ENCODE data around the gene ASAP2.
"Not testable (repeated sequence)": the region's sequence is repeated elsewhere in the genome, so short reads cannot be mapped to it uniquely, and the experiment has no call there.

The ASAP2 gene

GRCh38 chr2:9212661-9213411 is 6.2 kb downstream of the ASAP2 start:
- no peak for DNase-seq

DNA sequence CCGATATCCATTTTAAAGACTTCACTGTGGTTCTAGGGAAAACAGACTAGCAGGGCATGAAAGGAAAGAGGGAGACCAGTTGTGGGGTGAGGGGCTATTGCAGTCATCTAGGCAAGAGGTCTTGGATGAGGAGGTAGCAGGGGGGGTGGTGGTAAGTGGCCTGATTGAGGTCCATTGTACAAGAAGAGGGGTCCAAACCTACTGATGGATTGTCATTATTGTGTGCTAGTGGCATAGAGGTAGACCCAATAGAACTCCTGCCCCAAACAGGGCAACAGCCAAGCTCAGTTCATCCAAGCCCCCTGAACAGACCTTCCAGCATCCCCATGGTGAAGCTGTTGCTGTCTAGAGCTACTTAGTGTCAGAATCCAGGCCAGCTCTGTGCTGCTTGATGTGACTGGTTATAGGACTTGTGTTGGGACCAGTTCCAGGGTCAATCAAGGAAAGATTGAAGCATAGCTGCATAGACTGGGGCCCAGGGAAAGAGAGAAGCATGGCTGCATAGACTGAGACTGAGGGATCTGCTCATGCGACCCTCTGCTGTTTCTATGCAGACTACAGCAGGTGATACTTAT is 7.0 kb downstream of the ASAP2 start:
- no peak for DNase-seq

DNA sequence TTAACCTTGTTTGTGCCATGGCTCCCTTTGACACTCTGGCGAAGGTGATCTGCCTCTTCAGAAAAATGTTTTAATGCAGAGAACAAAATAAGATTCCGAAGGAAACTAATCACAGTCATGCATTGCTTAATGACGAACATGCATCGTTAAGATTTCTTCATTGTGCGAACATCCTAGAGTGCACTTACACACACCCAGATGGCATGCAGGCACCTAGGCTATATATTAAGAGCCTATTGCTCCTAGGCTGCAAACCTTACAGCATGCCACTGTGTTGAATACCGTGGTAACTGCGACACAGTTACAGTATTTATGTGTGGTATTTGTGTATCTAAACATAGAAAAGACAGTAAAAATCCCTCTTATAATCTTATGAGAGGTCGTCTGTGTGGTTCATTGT is 8.3 kb downstream of the ASAP2 start:
- DNase-seq, result no peak

GRCh38 chr2:9215680-9216079 is 9.1 kb downstream of the ASAP2 start:
- no peak for DNase-seq

DNA sequence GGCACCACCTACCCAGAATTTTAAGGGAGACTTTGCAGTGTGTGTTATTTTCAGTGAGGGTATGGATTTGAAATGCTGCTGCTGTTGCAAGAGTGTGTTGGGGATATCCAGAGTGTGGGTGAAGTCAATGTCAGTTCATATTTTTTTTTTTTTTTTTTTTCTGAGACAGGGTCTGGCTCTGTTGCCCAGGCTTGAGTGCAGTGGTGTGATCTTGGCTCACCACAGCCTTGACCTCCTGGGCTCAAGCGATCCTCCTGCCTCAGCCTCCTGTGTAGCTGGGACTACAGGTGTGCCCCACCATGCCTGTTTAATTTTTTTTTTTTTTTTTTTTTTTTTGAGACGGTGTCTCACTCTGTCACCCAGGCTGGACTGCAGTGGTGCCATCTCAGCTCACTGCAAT is 9.5 kb downstream of the ASAP2 start:
- DNase-seq, result not testable (repeated sequence)

- DNase-seq, result no peak
Measured at GRCh38 chr2:9217838-9218770, 11.5 kb downstream of the ASAP2 start.

GRCh38 chr2:9219027-9219445 is 12.4 kb downstream of the ASAP2 start:
- DNase-seq, result no peak

DNA sequence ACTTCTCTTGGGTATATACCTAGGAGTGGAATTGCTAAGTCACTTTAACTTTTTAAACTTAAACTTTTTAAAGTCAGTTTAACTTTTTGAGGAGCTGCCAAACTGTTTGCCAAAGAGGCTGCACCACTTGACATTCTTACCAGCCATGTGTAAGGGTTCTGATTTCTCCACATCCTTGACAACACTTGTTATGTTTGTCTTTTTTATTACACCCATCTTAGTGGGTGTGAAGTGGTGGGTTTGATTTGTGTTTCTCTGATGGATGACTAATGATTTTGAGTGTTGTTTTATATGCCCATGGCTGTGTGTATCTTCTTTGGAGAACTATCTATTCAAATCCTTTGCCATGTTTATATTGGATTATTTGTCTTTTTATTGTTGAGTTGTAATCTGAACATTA is 13.6 kb downstream of the ASAP2 start:
- DNase-seq, result no peak

DNA sequence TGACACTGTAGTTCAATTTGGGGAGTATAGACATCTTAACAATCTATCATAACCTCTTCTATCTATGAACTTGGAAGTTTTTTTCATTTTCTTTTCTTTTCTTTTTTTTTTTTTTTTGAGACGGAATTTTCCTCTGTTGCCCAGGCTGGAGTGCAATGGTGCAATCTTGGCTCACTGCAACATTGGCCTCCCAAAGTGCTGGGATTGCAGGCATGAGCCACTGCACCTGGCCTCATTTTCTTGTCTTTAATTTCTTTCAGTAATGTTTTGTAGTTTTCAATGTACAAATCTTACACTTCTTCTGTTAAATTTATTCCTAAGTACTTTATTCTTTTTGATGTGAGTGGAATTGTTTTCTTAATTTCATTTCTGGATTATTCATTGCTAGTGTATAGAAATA is 14.6 kb downstream of the ASAP2 start:
- DNase-seq, result no peak

GRCh38 chr2:9222239-9222892 is 15.8 kb downstream of the ASAP2 start:
- no peak for DNase-seq

- no peak for DNase-seq
Measured at GRCh38 chr2:9222893-9223287, 16.3 kb downstream of the ASAP2 start.

- no peak for DNase-seq
Measured at GRCh38 chr2:9225806-9226205, 19.2 kb downstream of the ASAP2 start.

DNA sequence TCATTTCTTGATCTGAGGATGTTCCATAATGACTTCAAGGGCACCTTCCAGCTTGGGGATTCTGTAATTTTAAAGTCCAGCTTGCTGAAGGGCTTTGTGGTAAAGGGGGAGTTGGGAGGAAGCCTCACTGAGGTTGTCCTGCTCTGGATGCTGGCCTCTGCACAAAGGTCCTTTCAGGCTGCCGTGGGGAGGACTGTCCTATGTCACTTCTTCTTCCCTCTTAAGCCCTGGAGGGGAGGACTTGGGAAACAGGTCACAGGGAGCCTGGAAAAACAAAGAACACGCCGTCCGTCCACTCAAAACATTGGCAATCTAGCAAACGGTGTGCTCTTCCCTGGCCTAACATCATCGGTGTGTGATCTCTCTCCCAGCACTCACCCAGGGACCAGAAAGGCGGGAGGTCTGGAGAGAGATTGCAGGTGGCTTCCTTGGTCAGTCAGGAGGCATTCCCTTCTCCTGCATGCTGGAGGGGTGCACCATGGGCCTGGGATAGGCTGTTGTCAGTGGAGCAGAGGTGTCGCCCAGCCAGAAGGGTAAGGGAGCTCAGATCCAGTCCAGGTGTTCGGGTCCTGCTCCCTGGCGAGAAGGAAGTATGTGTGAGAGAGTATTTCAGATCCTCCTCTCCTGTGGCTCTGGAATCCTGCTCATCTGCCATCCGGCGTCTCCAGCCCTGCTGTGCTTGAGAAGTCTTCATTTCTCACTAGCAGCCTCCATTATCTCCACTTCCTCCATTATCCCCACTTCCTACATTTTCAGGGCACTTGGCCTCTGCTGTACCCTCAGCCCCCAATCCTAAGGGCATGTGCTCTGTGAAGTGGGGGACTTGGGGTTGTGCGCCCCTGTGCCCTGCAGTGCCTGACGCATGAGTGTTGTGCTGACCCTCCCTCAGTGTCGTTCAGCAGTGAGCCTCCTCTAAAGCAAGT is 20.1 kb downstream of the ASAP2 start:
- DNase-seq, result no peak

DNA sequence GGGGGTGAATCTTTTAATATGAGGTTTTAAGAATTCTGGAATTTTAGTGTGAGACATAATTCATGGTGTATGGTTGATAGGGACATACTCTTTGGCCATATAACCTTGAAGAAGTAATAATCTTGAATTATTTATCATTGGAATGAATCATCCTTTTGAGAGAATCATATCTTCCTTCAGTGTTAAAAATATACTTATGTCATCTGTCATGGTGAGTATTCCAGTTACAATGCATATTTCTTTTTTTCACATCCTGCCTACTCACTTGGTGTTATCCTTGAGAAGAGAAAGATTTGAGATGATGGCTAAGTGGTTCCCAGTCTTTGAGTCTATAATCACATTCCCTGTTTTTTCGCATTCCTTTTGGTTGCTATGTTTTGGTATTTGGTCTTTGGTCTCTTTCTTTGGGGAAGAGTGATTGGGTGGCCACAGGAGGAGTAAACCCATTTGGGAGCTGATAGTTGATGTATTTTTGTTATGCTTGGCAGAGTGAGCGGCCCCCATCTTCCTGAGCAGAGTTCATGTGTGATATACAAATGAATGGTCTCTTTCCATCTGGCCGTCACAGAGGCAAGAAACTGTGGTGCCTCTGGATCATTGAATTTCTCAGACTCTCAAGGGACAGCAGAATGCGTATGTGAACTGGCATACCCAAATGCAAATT is 21.6 kb downstream of the ASAP2 start:
- peak; percentile 92 for DNase-seq

GRCh38 chr2:9228781-9229469 is 22.3 kb downstream of the ASAP2 start:
- no peak for DNase-seq

DNA sequence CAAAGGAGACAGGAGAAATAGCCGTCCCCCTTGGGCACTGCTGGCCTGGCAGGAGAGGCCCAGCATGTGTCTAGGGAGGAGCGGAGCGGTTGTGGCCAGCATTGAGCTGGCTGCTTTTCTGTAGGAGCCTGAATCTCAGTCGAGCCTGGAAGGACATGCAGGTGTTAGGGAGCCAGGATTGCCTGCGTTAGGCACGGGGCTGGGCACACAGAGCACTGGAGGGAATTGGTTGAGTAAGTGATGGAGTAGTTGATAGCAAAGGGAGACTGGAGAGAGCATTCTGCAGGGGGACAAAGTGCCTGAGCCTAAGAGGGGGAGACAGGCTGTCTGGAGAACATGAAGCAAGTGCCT is 22.8 kb downstream of the ASAP2 start:
- no peak for DNase-seq

- DNase-seq, result no peak
Measured at GRCh38 chr2:9230051-9230802, 23.6 kb downstream of the ASAP2 start.

DNA sequence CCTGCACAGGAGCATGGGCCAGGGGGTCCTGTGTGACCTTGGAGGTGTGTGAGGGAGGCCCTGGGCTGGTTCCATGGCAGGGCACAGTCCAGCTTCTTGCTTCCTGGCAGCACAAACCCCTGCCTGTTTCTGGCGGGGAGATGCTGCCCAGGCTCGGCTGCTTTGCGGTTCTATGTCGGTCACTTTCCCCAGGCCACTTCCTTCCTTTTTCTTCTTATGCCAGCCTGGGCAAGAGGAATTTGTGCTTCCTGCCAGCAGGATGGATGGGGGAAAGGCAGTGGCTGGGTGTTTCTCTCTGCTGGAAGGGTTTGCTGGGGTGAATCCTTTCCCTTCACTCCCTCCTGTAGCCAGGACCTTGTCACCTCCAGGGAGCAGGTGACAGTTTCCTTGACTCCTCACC is 24.3 kb downstream of the ASAP2 start:
- DNase-seq, result no peak

- DNase-seq, result no peak
Measured at GRCh38 chr2:9231291-9232165, 24.9 kb downstream of the ASAP2 start.
